Cardiac muscle cell (in vitro differentiated cells and primary cell): ENCODE measurements around the gene RIIAD1. TPM values are rescaled to one million over a fixed set of nuclear protein-coding genes. Genes with fewer than 3 reads are reported as not detected.
A peak's percentile ranks its signal among the peaks of the same experiment; 100 is the strongest.

Source experiments
- DNase-seq, 2 donors: peaks; one replicate each; pipeline versions ENCODE4 v3.0.0 to v3.0.0-alpha.2; 2010 to 2017; ENCODE audit warnings: low read depth in 1 of 2, low spot score in 1 of 2
- H3K27ac ChIP-seq: fragments of 200-600 bp; sonication (generic); 2 replicates; pipeline ENCODE4 v1.5.1; 2016
- H3K27me3 ChIP-seq: fragments of 200-600 bp; sonication (generic); 2 replicates; pipeline ENCODE4 v1.6.0; 2016; ENCODE audit warnings: control low read depth
- H3K36me3 ChIP-seq: fragments of 200-600 bp; sonication (generic); 2 replicates; pipeline ENCODE4 v1.5.1; 2016; ENCODE audit warnings: control low read depth
- H3K4me1 ChIP-seq: fragments of 200-600 bp; sonication (generic); 2 replicates; pipeline ENCODE4 v1.8.1; 2017; ENCODE audit warnings: low read depth, mild to moderate bottlenecking, mixed run types
- H3K4me3 ChIP-seq: fragments of 200-600 bp; sonication (generic); 2 replicates; pipeline ENCODE4 v1.5.1; 2016; ENCODE audit warnings: mild to moderate bottlenecking
- H3K9me3 ChIP-seq: fragments of 200-600 bp; sonication (generic); 2 replicates; pipeline ENCODE4 v1.5.1; 2017; ENCODE audit warnings: low read depth, mild to moderate bottlenecking, control low read depth
- CTCF ChIP-seq: IDR thresholded peaks from 2 replicates; pipeline ENCODE4 v1.5.1; 2012; ENCODE audit warnings: low read depth, mild to moderate bottlenecking, low read length
- polyA plus RNA-seq: library from polyadenylated mRNA; unstranded; fragments of >200 nt; fragmentation: Nextera tagmentation; extraction: Ambion mirVana; gene quantifications from 2 replicates; pipeline ENCODE4 v1.2.1, GENCODE V29; 2016
- total RNA-seq: library from RNA; depleted of rRNA; stranded (reverse); fragments of >200 nt; gene quantifications from 2 replicates; pipeline ENCODE4 v1.2.3, GENCODE V29; 2016

Gene RIIAD1
- total and polyA plus RNA-seq, 2 experiments from 2014 or later, result not detected

- no peaks in the 10 kb centered on the region for H3K9me3 ChIP-seq
- H3K27me3 ChIP-seq, result no peaks in the 10 kb centered on the region
- no peaks in the 10 kb centered on the region for H3K4me1 ChIP-seq
- H3K36me3 ChIP-seq, result peaks cover 21% of the 10 kb centered on the region
- no peak overlapping the region for H3K27ac ChIP-seq
- TF ChIP-seq CTCF, result no peak
- DNase-seq, result no peak
- no peak overlapping the region for H3K4me3 ChIP-seq
These were observed 19.8 kb upstream of the RIIAD1 start for GRCh38 chr1:151701515-151701914.

GRCh38 chr1:151702936-151703335, 18.4 kb upstream of the RIIAD1 start:
- Histone ChIP-seq H3K4me1 (no peaks in the 10 kb centered on the region), H3K4me3 (no peak overlapping the region), H3K27me3 (no peaks in the 10 kb centered on the region), H3K9me3 (no peaks in the 10 kb centered on the region), H3K36me3 (peaks cover 21% of the 10 kb centered on the region), H3K27ac (no peak overlapping the region)
- no peak for DNase-seq
- no peak for TF ChIP-seq CTCF

GRCh38 chr1:151703813-151704212, 17.5 kb upstream of the RIIAD1 start:
- Histone ChIP-seq H3K27ac (no peak overlapping the region), H3K9me3 (no peaks in the 10 kb centered on the region), H3K27me3 (no peaks in the 10 kb centered on the region), H3K36me3 (peaks cover 15% of the 10 kb centered on the region), H3K4me1 (no peaks in the 10 kb centered on the region), H3K4me3 (no peak overlapping the region)
- TF ChIP-seq CTCF, result no peak
- no peak for DNase-seq

- Histone ChIP-seq H3K4me3 (no peak overlapping the region), H3K4me1 (no peaks in the 10 kb centered on the region), H3K9me3 (no peaks in the 10 kb centered on the region), H3K27me3 (no peaks in the 10 kb centered on the region), H3K27ac (no peak overlapping the region), H3K36me3 (peaks cover 11% of the 10 kb centered on the region)
- no peak for TF ChIP-seq CTCF
- DNase-seq, result no peak
These were observed 17.1 kb upstream of the RIIAD1 start for GRCh38 chr1:151704246-151704645.

GRCh38 chr1:151705146-151705545, 16.2 kb upstream of the RIIAD1 start:
- Histone ChIP-seq H3K27ac (peak overlapping the region; percentile 56), H3K36me3 (peaks cover 2% of the 10 kb centered on the region), H3K4me1 (no peaks in the 10 kb centered on the region), H3K4me3 (no peak overlapping the region), H3K9me3 (no peaks in the 10 kb centered on the region), H3K27me3 (no peaks in the 10 kb centered on the region)
- peak in 1 of 2 donors; percentile 27 for DNase-seq
- TF ChIP-seq CTCF, result no peak
